Heart right ventricle (tissue), 16 donors: Measurements from ENCODE around the gene SLC39A10. TPM values are rescaled to one million over a fixed set of nuclear protein-coding genes. Genes with fewer than 3 reads are reported as not detected.

Experiments
- ATAC-seq, 8 donors: fragments of 200-7000 bp; cut with Tn5 transposase; one replicate each; pipeline ENCODE4 v1.9.1; 2020; ENCODE audit warnings: mild to moderate bottlenecking in 8 of 8, moderate library complexity in 8 of 8, moderate number of reproducible peaks in 1 of 8
- DNase-seq, 2 donors: peaks; one replicate each; pipeline ENCODE4 v3.0.0-alpha.2; 2020
- H3K27ac ChIP-seq, 10 donors: fragments of 200-600 bp; sonication (generic) in 2 of 10; one replicate each; pipeline versions ENCODE4 v1.5.0 to v1.8.0; 2020 to 2022; ENCODE audit warnings: mild to moderate bottlenecking in 3 of 10
- H3K27me3 ChIP-seq, 7 donors: fragments of 200-600 bp; one replicate each; pipeline ENCODE4 v1.8.0; 2021 to 2022; ENCODE audit warnings: mild to moderate bottlenecking in 2 of 7
- H3K36me3 ChIP-seq, 9 donors: fragments of 200-600 bp; sonication (generic) in 1 of 9; one replicate each; pipeline versions ENCODE4 v1.5.0 to v1.8.0; 2020 to 2022; ENCODE audit warnings: mild to moderate bottlenecking in 2 of 9
- H3K4me1 ChIP-seq, 9 donors: fragments of 200-600 bp; sonication (generic) in 1 of 9; one replicate each; pipeline versions ENCODE4 v1.5.0 to v1.8.0; 2020 to 2022; ENCODE audit warnings: mild to moderate bottlenecking in 4 of 9
- H3K4me3 ChIP-seq, 10 donors: fragments of 200-600 bp; sonication (generic) in 2 of 10; one replicate each; pipeline versions ENCODE4 v1.5.0 to v1.8.0; 2020 to 2022; ENCODE audit warnings: mild to moderate bottlenecking in 7 of 10, moderate library complexity in 2 of 10
- H3K9me3 ChIP-seq, 11 donors: fragments of 200-600 bp in 10 of 11; sonication (generic) in 2 of 11; one replicate each; pipeline versions ENCODE4 v1.5.0 to v1.8.0; 2013 to 2022; ENCODE audit warnings: mild to moderate bottlenecking in 2 of 11, control low read depth in 1 of 11, moderate library complexity in 1 of 11
- CTCF ChIP-seq, 9 donors: fragments of 200-600 bp; sonication (generic) in 2 of 9; IDR thresholded peaks; one replicate each; pipeline versions ENCODE4 v1.5.0 to v1.8.0; 2021 to 2022; ENCODE audit warnings: antibody characterized with exemption in 9 of 9, mild to moderate bottlenecking in 5 of 9, moderate library complexity in 1 of 9
- WGBS, 2 donors: extraction: QIAGEN DNeasy Blood & Tissue Kit; methylation state at CpG; one replicate each; pipeline ENCODE4 v1.1.7; 2013; ENCODE audit warnings: inconsistent platforms in 1 of 2; 5-methylcytosine and 5-hydroxymethylcytosine counted together
- intact Hi-C, 10 donors: fragments of 100-400 bp; cut with DNase I; formaldehyde crosslinking; loops; one replicate each; pipeline versions ENCODE4 v1.11.1 to v1.14.2; 2022
- polyA plus RNA-seq, 2 donors: library from polyadenylated mRNA; stranded (reverse); fragments of 200-250 nt; gene quantifications; one replicate each; pipeline ENCODE4 v1.2.3, GENCODE V29; 2013
- total RNA-seq, 10 donors: library from RNA; stranded (reverse); fragmentation: NEBNext Ultra II Directional in 3 of 10; extraction: Animal tissue kit (Norgen Biotek cat#: 25700) in 3 of 10; gene quantifications; one replicate each; pipeline versions ENCODE4 v1.2.1 to v1.2.4, GENCODE V29; 2021 to 2023
- donor health status: Arrhythmogenic right ventricular cardiomyopathy.
- donor health status: ischemic (EF 13 %, LVEDD 7.1; RV severe dilation, severe dysfunction).
- donor health status: healthy with polysubstance abuse.
- donor health status: DM: no; HTN: yes; CAD: no.
- donor health status: DM: no; HTN: no; CAD: no.
- donor health status: ischemic (EF 25% LVEDD 6.9; RV normal size, moderate dysfunction).
- donor health status: ischemic (EF 25% LVEDD 5.7; RV mildly dilated, moderate dysfunction).
- donor health status: healthy.
- donor health status: DM: yes; HTN: yes; CAD: no.
- donor health status: Ischemic cardiomyopathy.
- donor health status: ischemic (EF 35%, LVEDD 5.7; RV mildly dilated, moderate dysfunction).
- donor health status: nonischemic (EF 11% LVEDD 7.7; RV severe dilation, severe dysfunction).
- donor health status: DM: yes; HTN: yes; CAD: no.
- donor health status: PGD.
- donor health status: ischemic (EF 29% LVEDD 5.4; RV normal size, mild dysfunction).
- donor health status: nonischemic (EF 23%, LVEDD 6.1; RV moderate dilation, normal function).

Gene SLC39A10
- total and polyA plus RNA-seq, 12 donors: 5.9 to 12.9 (median 8.3) TPM

DNA sequence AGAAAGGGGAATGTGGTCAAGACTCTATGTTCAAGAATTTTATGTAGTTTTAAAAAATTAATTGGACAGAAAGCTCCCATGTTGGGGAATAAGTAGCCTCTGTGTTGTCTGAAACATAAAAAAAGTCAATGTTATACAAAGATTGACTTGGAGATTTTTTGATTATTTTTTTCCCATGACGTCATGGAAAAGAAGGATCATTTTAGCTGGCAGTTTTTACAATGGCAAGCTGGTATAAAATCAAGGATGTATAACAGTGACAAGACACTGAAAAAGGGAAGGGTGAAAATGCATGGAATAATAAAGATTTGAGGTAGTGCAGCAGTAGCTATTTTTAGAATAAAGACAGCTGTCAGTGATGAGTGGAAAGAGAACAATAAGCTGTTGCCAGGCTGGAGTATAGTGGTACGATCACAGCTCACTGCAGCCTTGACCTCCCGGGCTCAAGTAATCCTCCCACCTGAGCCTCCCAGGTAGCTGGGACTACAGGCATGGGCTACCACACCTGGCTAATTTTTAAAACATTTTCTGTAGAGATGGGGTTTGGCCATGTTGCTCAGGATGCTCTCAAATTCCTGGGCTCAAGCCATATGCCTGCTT lies 9.2 kb downstream of the SLC39A10 start:
- 57 to 59% methylated on average over 3 of the region's 3 CpGs for WGBS, 2 donors

DNA sequence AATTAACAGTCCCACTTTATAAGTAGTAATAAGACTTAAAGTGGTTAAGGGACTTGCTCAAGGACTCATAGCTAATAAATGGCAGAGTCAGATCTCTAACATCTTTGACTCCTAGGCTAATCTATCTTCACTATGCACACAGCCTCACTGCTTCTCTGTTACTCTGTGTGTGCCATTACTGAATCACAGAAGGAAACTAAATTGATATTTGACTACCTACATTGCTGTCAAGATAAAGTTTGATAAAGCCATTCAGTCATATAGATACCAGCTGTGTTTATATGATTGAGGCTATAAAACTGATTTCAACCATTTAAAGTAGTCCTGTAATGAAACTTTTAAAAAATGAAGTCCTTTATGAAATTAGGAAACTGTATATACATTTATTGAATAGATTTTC lies 10.9 kb downstream of the SLC39A10 start:
- intact Hi-C loops: loop anchor here in 4 of 10 donors (10.0 kb wide), 3 partner anchors 93 to 397 kb away; partner anchors contain the start of gene DNAH7 (in 3 of the 4)
- no peak for TF ChIP-seq CTCF (IDR thresholded peaks at IDR 0.05)
- H3K4me1 ChIP-seq: peaks cover 0 to 16% (median 8%) of the 10 kb centered on the region in 9 donors
- ATAC-seq: no peak
- no peak for DNase-seq
- no peak overlapping the region for H3K27ac ChIP-seq
- peaks cover 0 to 7% (median 0%) of the 10 kb centered on the region in 9 donors for H3K36me3 ChIP-seq
- no peak overlapping the region for H3K4me3 ChIP-seq
- no peaks in the 10 kb centered on the region for H3K9me3 ChIP-seq
- no peaks in the 10 kb centered on the region for H3K27me3 ChIP-seq

More for the DNA sequence above, 9.2 kb downstream of the SLC39A10 start:
- Histone ChIP-seq H3K36me3 (peaks cover 0 to 5% (median 0%) of the 10 kb centered on the region in 9 donors), H3K27ac (no peak overlapping the region), H3K27me3 (no peaks in the 10 kb centered on the region), H3K9me3 (no peaks in the 10 kb centered on the region), H3K4me1 (peaks cover 0 to 26% (median 9%) of the 10 kb centered on the region in 9 donors), H3K4me3 (no peak overlapping the region)
- TF ChIP-seq CTCF (IDR thresholded peaks at IDR 0.05): no peak
- intact Hi-C loops: loop anchor here in 4 of 10 donors (10.0 kb wide), 3 partner anchors 91 to 399 kb away; partner anchors contain the start of gene DNAH7 (in 3 of the 4)
- DNase-seq: no peak
- ATAC-seq: no peak

DNA sequence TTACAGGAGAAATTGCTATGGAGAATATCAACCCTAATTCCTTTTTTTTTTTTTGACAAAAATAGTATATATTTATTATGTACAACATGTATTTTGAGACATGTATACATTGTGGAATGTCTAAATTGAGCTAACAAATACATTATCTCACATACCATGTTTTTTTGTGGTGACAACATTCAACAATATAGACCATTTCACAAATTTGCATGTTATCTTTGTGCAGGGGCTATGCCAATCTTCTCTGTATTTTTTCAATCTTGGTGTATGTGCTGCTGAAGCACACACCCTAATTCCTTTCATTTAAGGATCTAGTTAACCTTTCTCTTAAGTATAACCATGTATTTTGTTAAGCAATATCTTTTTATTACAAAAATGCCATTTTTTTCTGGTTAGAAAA lies 13.2 kb downstream of the SLC39A10 start:
- TF ChIP-seq CTCF (IDR thresholded peaks at IDR 0.05): no peak
- no peaks in the 10 kb centered on the region for H3K9me3 ChIP-seq
- ATAC-seq: no peak
- no peak for DNase-seq
- no peaks in the 10 kb centered on the region for H3K27me3 ChIP-seq
- H3K4me1 ChIP-seq: peaks cover 0 to 14% (median 8%) of the 10 kb centered on the region in 9 donors
- no peak overlapping the region for H3K27ac ChIP-seq
- intact Hi-C loops: no loop called here
- peaks cover 0 to 7% (median 0%) of the 10 kb centered on the region in 9 donors for H3K36me3 ChIP-seq
- no peak overlapping the region for H3K4me3 ChIP-seq

- intact Hi-C loops: no loop called here
- Histone ChIP-seq H3K9me3 (no peaks in the 10 kb centered on the region), H3K27ac (no peak overlapping the region), H3K4me1 (peaks cover 0 to 7% (median under 1%) of the 10 kb centered on the region in 9 donors), H3K36me3 (peaks cover 0 to 7% (median 0%) of the 10 kb centered on the region in 9 donors), H3K4me3 (no peak overlapping the region), H3K27me3 (no peaks in the 10 kb centered on the region)
- DNase-seq (no peak), ATAC-seq (no peak)
- TF ChIP-seq CTCF (IDR thresholded peaks at IDR 0.05): no peak
- WGBS, 2 donors: 53 to 73% methylated on average over 4 of the region's 4 CpGs
Measured at GRCh38 chr2:195671563-195671962, 14.5 kb downstream of the SLC39A10 start.
